Endothelial cell (in vitro differentiated cells): ENCODE measurements around the gene MT1G. TPM values are rescaled to one million over a fixed set of nuclear protein-coding genes. Genes with fewer than 3 reads are reported as not detected.
"Not testable (repeated sequence)": the region's sequence is repeated elsewhere in the genome, so short reads cannot be mapped to it uniquely, and the experiment has no call there.

Experiments used
- DNase-seq: peaks from one replicate; pipeline ENCODE4 v3.0.0; 2021; ENCODE audit warnings: low spot score
- H3K27ac Mint-ChIP-seq: one replicate; pipeline ENCODE4 v1.8.0; 2021; ENCODE audit warnings: mixed read lengths, inconsistent platforms; ENCODE audit not compliant: unreplicated experiment
- H3K27me3 Mint-ChIP-seq: one replicate; pipeline ENCODE4 v1.8.0; 2021; ENCODE audit warnings: mild to moderate bottlenecking, moderate library complexity, mixed read lengths, inconsistent platforms; ENCODE audit not compliant: unreplicated experiment
- H3K36me3 Mint-ChIP-seq: one replicate; pipeline ENCODE4 v1.8.0; 2021; ENCODE audit warnings: mild to moderate bottlenecking, low read depth, mixed read lengths, inconsistent platforms; ENCODE audit not compliant: unreplicated experiment
- H3K4me1 Mint-ChIP-seq: one replicate; pipeline ENCODE4 v1.8.0; 2021; ENCODE audit warnings: mild to moderate bottlenecking, mixed read lengths, inconsistent platforms; ENCODE audit not compliant: unreplicated experiment
- H3K4me3 Mint-ChIP-seq: one replicate; pipeline ENCODE4 v1.8.0; 2021; ENCODE audit warnings: mild to moderate bottlenecking, mixed read lengths, inconsistent platforms; ENCODE audit not compliant: unreplicated experiment
- H3K9me3 Mint-ChIP-seq: one replicate; pipeline ENCODE4 v1.8.0; 2021; ENCODE audit warnings: mixed read lengths, inconsistent platforms; ENCODE audit not compliant: unreplicated experiment
- total RNA-seq: library from RNA; stranded (reverse); fragmentation: NEBNext Ultra II Directional; extraction: Animal tissue kit (Norgen Biotek cat#: 25700); gene quantifications from one replicate; pipeline ENCODE4 v1.2.1, GENCODE V29; 2021; ENCODE audit not compliant: unreplicated experiment
- TF ChIP-seq, protein P1 (sequence below): fragments of 200-600 bp; sonication (generic); IDR thresholded peaks from one replicate; pipeline ENCODE4 v1.5.0; 2021; ENCODE audit warnings: antibody characterized with exemption; ENCODE audit not compliant: unreplicated experiment

MT1G gene
- total RNA-seq, 1 donor from 2014 or later = not detected

DNA sequence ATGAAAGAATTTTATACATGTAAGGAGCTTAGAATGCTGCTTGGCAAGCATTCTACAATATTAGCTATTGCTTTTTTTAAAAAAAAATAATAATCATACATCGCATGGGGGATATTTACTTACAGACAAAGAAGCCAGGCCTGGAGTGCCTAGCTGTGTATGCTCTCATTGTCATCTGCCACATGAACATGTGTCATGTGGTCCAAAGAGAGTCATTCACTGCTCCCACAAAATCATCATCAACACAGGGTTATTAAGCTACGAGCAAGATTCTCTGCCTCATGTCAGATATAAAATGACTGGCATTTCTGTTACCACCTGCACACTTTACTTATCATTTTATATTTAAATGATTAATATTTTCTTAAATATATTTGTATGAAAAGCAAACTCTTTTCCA lies 44.2 kb downstream of the MT1G start:
- Mint-ChIP-seq H3K4me3 (no peak overlapping the region), H3K4me1 (peaks cover 5% of the 10 kb centered on the region), H3K27me3 (peaks cover 23% of the 10 kb centered on the region), H3K36me3 (peaks cover 5% of the 10 kb centered on the region), H3K9me3 (no peaks in the 10 kb centered on the region), H3K27ac (no peak overlapping the region)
- DNase-seq = no peak
- TF ChIP-seq, protein P1, sequence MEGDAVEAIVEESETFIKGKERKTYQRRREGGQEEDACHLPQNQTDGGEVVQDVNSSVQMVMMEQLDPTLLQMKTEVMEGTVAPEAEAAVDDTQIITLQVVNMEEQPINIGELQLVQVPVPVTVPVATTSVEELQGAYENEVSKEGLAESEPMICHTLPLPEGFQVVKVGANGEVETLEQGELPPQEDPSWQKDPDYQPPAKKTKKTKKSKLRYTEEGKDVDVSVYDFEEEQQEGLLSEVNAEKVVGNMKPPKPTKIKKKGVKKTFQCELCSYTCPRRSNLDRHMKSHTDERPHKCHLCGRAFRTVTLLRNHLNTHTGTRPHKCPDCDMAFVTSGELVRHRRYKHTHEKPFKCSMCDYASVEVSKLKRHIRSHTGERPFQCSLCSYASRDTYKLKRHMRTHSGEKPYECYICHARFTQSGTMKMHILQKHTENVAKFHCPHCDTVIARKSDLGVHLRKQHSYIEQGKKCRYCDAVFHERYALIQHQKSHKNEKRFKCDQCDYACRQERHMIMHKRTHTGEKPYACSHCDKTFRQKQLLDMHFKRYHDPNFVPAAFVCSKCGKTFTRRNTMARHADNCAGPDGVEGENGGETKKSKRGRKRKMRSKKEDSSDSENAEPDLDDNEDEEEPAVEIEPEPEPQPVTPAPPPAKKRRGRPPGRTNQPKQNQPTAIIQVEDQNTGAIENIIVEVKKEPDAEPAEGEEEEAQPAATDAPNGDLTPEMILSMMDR = no peak

DNA sequence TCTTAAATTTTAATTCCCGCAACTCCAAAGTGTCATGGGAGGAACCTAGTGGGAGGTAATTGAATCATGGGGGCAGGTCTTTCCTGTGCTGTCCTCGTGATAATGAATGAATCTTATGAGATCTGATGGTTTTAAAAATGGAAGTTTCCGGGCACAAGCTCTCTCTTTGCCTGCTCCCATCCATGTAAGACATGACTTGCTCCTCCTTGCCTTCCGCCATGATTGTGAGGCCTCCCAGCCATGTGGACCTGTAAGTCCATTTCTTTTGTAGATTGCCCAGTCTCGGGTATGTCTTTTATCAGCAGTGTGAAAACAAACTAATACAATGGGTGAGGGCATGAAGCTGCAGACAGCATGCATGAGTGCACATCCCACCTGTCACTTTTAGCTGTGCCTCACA lies 44.7 kb downstream of the MT1G start:
- H3K36me3 Mint-ChIP-seq, H3K9me3 Mint-ChIP-seq, H3K4me1 Mint-ChIP-seq, H3K4me3 Mint-ChIP-seq, H3K27ac Mint-ChIP-seq, DNase-seq: not testable (repeated sequence)
- peaks cover 23% of the 10 kb centered on the region for H3K27me3 Mint-ChIP-seq

DNA sequence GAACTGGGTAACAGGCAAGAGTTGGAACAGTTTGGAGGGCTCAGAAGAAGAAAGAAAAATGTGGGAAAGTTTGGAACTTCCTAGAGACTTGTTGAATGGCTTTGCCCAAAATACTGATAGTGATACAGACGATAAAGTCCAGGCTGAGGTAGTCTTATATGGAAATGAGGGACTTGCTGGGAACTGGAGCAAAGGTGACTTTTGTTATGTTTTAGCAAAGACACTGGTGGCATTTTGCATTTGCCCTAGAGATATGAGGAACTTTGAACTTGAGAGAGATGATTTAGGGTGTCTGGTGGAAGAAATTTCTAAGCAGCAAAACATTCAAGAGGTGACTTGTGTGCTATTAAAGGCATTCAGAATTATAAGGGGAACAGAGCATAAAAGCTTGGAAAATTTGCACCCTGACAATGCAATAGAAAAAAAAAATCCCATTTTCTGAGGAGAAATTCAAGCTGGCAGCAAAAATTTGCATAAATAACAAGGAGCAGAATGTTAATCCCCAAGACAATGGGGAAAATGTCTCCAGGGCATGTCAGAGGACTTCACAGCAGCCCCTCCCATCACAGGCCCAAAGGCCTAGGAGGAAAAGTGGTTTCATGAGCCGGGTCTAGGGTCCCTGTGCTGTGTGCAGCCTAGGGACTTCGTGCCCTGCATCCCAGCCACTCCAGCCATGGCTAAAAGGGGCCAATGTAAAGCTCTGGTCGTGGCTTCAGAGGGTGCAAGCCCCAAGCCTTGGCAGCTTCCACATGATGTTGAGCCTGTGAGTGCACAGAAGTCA lies 46.0 kb downstream of the MT1G start:
- peaks cover 25% of the 10 kb centered on the region for H3K27me3 Mint-ChIP-seq
- H3K4me1 Mint-ChIP-seq, H3K36me3 Mint-ChIP-seq, H3K9me3 Mint-ChIP-seq, DNase-seq, H3K4me3 Mint-ChIP-seq, H3K27ac Mint-ChIP-seq: not testable (repeated sequence)

DNA sequence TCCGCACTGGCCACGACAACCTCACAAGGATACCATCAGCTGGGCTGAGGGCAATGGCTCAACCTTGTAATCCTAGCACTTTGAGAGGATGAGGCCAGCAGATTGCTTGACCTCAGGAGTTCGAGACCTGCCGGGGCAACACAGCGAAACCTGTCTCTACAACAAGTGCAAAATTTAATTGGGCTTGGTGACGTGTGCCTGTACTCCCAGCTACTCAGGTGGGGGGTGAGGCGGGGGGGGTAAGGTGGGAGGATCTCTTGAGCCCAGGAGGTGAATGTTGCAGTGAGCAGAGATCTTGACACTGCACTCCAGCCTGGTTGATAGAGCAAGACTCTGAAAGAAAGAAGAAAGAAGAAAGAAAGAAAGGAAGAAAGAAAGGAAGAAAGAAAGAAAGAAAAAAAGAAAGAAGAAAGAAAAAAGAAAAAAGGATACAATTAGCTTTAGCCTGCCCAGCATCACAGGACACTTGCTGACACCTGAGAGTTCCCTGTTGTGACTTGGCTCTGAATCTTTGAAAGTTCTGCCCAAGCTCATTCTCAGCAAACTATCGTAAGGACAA lies 47.4 kb downstream of the MT1G start:
- no peak overlapping the region for H3K27ac Mint-ChIP-seq
- no peaks in the 10 kb centered on the region for H3K9me3 Mint-ChIP-seq
- H3K36me3 Mint-ChIP-seq = peaks cover 5% of the 10 kb centered on the region
- no peak overlapping the region for H3K4me3 Mint-ChIP-seq
- no peak for DNase-seq
- TF ChIP-seq, protein P1 = no peak
- peaks cover 10% of the 10 kb centered on the region for H3K4me1 Mint-ChIP-seq
- H3K27me3 Mint-ChIP-seq = peaks cover 25% of the 10 kb centered on the region

DNA sequence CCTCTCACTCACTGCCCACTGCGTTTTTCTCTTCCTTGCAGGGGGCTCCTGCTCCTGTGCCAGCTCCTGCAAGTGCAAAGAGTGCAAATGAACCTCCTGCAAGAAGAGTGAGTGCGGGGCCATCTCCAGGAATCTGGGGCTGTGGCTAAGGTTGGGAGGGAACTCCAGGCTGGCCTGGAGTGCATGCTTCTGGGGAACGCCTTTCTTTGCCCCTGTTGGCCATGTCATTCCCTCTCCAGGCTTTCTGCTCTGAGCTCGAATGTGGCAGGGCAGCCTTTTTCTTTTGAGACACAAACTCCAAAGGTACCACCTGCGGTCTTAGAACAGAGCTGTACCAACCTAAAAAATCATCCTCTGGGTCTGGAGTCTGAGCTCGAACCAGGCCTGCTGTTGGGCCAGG lies 49.7 kb downstream of the MT1G start:
- DNase-seq = no peak
- Mint-ChIP-seq H3K36me3 (peaks cover 5% of the 10 kb centered on the region), H3K4me1 (peaks cover 5% of the 10 kb centered on the region), H3K4me3 (no peak overlapping the region), H3K27me3 (peaks cover 21% of the 10 kb centered on the region), H3K27ac (no peak overlapping the region), H3K9me3 (no peaks in the 10 kb centered on the region)
- TF ChIP-seq, protein P1 = no peak
